Liver (tissue), 9 donors: ENCODE measurements around the gene KANSL3. TPM values are rescaled to one million over a fixed set of nuclear protein-coding genes. Genes with fewer than 3 reads are reported as not detected.

ENCODE experiments used
- DNase-seq: peaks from one replicate; pipeline ENCODE4 v3.0.0-alpha.2; 2017; ENCODE audit warnings: low spot score
- H3K27ac ChIP-seq, 2 donors: one replicate each; pipeline ENCODE4 v1.7.0; 2013; ENCODE audit warnings: inconsistent platforms in 2 of 2, low read length in 2 of 2, control low read depth in 1 of 2, low read depth in 1 of 2, mild to moderate bottlenecking in 1 of 2
- H3K27me3 ChIP-seq, 4 donors: one replicate each; pipeline versions ENCODE4 v1.6.1 to v1.7.0; 2013; ENCODE audit warnings: low read length in 3 of 4, inconsistent platforms in 1 of 4, mild to moderate bottlenecking in 1 of 4, moderate library complexity in 1 of 4; ENCODE audit not compliant: control insufficient read depth in 4 of 4, insufficient read depth in 4 of 4
- H3K36me3 ChIP-seq, 4 donors: one replicate each; pipeline versions ENCODE4 v1.6.1 to v1.7.0; 2013; ENCODE audit warnings: low read length in 3 of 4, mild to moderate bottlenecking in 3 of 4, low read depth in 1 of 4, moderate library complexity in 1 of 4; ENCODE audit not compliant: control insufficient read depth in 4 of 4, insufficient read depth in 3 of 4
- H3K4me1 ChIP-seq, 4 donors: one replicate each; pipeline versions ENCODE4 v1.6.1 to v1.7.0; 2013; ENCODE audit warnings: low read length in 3 of 4, mild to moderate bottlenecking in 3 of 4, moderate library complexity in 1 of 4; ENCODE audit not compliant: control insufficient read depth in 4 of 4, insufficient read depth in 4 of 4
- H3K4me3 ChIP-seq, 3 donors: one replicate each; pipeline versions ENCODE4 v1.6.1 to v1.7.0; 2013; ENCODE audit warnings: low read length in 3 of 3, control low read depth in 1 of 3, low read depth in 1 of 3, mild to moderate bottlenecking in 1 of 3
- H3K9ac ChIP-seq, 2 donors: one replicate each; pipeline ENCODE4 v1.7.0; 2013; ENCODE audit warnings: low read length in 2 of 2, mild to moderate bottlenecking in 2 of 2, moderate library complexity in 2 of 2, control low read depth in 1 of 2, low read depth in 1 of 2
- H3K9me3 ChIP-seq, 4 donors: one replicate each; pipeline versions ENCODE4 v1.6.1 to v1.7.0; 2013; ENCODE audit warnings: low read length in 3 of 4; ENCODE audit not compliant: control insufficient read depth in 4 of 4
- ATF3 ChIP-seq: IDR thresholded peaks from 2 replicates; pipeline ENCODE4 v1.6.1; 2016; ENCODE audit warnings: antibody characterized with exemption
- CTCF ChIP-seq: fragments of 150-350 bp; IDR thresholded peaks from 2 replicates; pipeline ENCODE4 v1.5.1; 2017; ENCODE audit warnings: improper control_type of control experiment, low read depth, low read length; ENCODE audit not compliant: missing input control
- EGR1 ChIP-seq, 2 donors: IDR thresholded peaks; 2 replicates each; pipeline ENCODE4 v1.6.1; 2016 to 2018; ENCODE audit warnings: antibody characterized with exemption in 2 of 2, low read depth in 2 of 2
- FOXA1 ChIP-seq: IDR thresholded peaks from 2 replicates; pipeline ENCODE4 v1.6.1; 2016; ENCODE audit warnings: antibody characterized with exemption
- FOXA2 ChIP-seq: IDR thresholded peaks from 2 replicates; pipeline ENCODE4 v1.6.1; 2016; ENCODE audit warnings: antibody characterized with exemption
- GABPA ChIP-seq, 2 donors: IDR thresholded peaks in 1 of 2; conservative IDR thresholded peaks in 1 of 2; 2 replicates each; pipeline ENCODE4 v1.6.1; 2016; ENCODE audit warnings: antibody characterized with exemption in 2 of 2, mild to moderate bottlenecking in 1 of 2, moderate library complexity in 1 of 2
- HNF4A ChIP-seq, 2 donors: conservative IDR thresholded peaks; 2 replicates each; pipeline ENCODE4 v1.6.1; 2016; ENCODE audit warnings: antibody characterized with exemption in 2 of 2, mild to moderate bottlenecking in 2 of 2
- HNF4G ChIP-seq: IDR thresholded peaks from 2 replicates; pipeline ENCODE4 v1.6.1; 2016; ENCODE audit warnings: antibody characterized with exemption
- JUND ChIP-seq, 2 donors: IDR thresholded peaks; 2 replicates each; pipeline ENCODE4 v1.6.1; 2016; ENCODE audit warnings: antibody characterized with exemption in 2 of 2
- MAX ChIP-seq: IDR thresholded peaks from 2 replicates; pipeline ENCODE4 v1.6.1; 2016; ENCODE audit warnings: antibody characterized with exemption
- NR2F2 ChIP-seq: IDR thresholded peaks from 2 replicates; pipeline ENCODE4 v1.6.1; 2016; ENCODE audit warnings: antibody characterized with exemption
- RAD21 ChIP-seq, 2 donors: IDR thresholded peaks; 2 replicates each; pipeline ENCODE4 v1.6.1; 2016; ENCODE audit warnings: antibody characterized with exemption in 2 of 2, mild to moderate bottlenecking in 2 of 2
- REST ChIP-seq: IDR thresholded peaks from 2 replicates; pipeline ENCODE4 v1.6.1; 2016; ENCODE audit warnings: antibody characterized with exemption, mild to moderate bottlenecking
- RXRA ChIP-seq, 2 donors: IDR thresholded peaks; 2 replicates each; pipeline ENCODE4 v1.6.1; 2017 to 2018; ENCODE audit warnings: antibody characterized with exemption in 2 of 2, mild to moderate bottlenecking in 1 of 2
- SP1 ChIP-seq: IDR thresholded peaks from 2 replicates; pipeline ENCODE4 v1.6.1; 2018; ENCODE audit warnings: antibody characterized with exemption, mild to moderate bottlenecking
- TAF1 ChIP-seq: conservative IDR thresholded peaks from 2 replicates; pipeline ENCODE4 v1.6.1; 2016; ENCODE audit warnings: antibody characterized with exemption, mild to moderate bottlenecking
- YY1 ChIP-seq: IDR thresholded peaks from 2 replicates; pipeline ENCODE4 v1.6.1; 2016; ENCODE audit warnings: antibody characterized with exemption, mild to moderate bottlenecking
- ZBTB33 ChIP-seq: IDR thresholded peaks from 2 replicates; pipeline ENCODE4 v1.6.1; 2016; ENCODE audit warnings: antibody characterized with exemption
- WGBS: extraction: QIAGEN DNeasy Blood & Tissue Kit; methylation state at CpG from one replicate; pipeline ENCODE4 v1.1.7; 2013; 5-methylcytosine and 5-hydroxymethylcytosine counted together
- polyA plus RNA-seq, 2 donors: library from polyadenylated mRNA; stranded (reverse) in 1 of 2; unstranded in 1 of 2; fragments of 200-250 nt in 1 of 2; fragments of >200 nt in 1 of 2; fragmentation: Nextera tagmentation in 1 of 2; extraction: Ambion mirVana in 1 of 2; gene quantifications; one replicate each; pipeline versions ENCODE4 v1.2.1 to v1.2.3, GENCODE V29; 2013 to 2015
- total RNA-seq, 2 donors: library from RNA; depleted of rRNA; stranded (reverse); fragments of >200 nt; gene quantifications; one replicate each; pipeline ENCODE4 v1.2.3, GENCODE V29; 2014
- donor health status: healthy.
- donor health status: healthy.
- donor health status: healthy.
- donor health status: healthy.
- donor health status: healthy.

KANSL3 gene
- total and polyA plus RNA-seq, 4 donors = 8.3 to 30.5 (median 18.6) TPM

- Histone ChIP-seq H3K4me1 (no peaks in the 10 kb centered on the region), H3K27me3 (no peaks in the 10 kb centered on the region), H3K36me3 (no peaks in the 10 kb centered on the region), H3K4me3 (no peak overlapping the region), H3K27ac (no peak overlapping the region), H3K9ac (no peak overlapping the region), H3K9me3 (no peaks in the 10 kb centered on the region)
- 98% methylated on average over 1 of the region's 1 CpG for WGBS
- TF ChIP-seq CTCF (no peak), YY1 (no peak), JUND (IDR thresholded peaks at IDR 0.05) (no peak), TAF1 (no peak), FOXA1 (no peak), EGR1 (IDR thresholded peaks at IDR 0.05; ENCODE audit: low read depth in 2 of 2) (no peak), HNF4A (conservative IDR thresholded peaks at IDR 0.05) (no peak), RXRA (IDR thresholded peaks at IDR 0.05) (no peak), RAD21 (IDR thresholded peaks at IDR 0.05) (no peak), MAX (no peak), HNF4G (no peak), REST (no peak), SP1 (no peak), ZBTB33 (no peak), NR2F2 (no peak), ATF3 (no peak), FOXA2 (no peak), GABPA (IDR thresholded peaks at IDR 0.05 in 1 of 2, conservative IDR thresholded peaks at IDR 0.05 in 1 of 2) (no peak)
- no peak for DNase-seq
Measured at GRCh38 chr2:96649342-96649741, 11.2 kb upstream of the KANSL3 start.
